MM.1S (cell line): ENCODE results near the gene WDR45.

Source experiments
- CTCF ChIP-seq: fragments of 300-600 bp; sonication (generic); IDR thresholded peaks from 2 replicates; pipeline ENCODE4 v1.5.1; 2016; ENCODE audit warnings: antibody characterized with exemption, low read length, mixed read lengths
- EZH2 ChIP-seq: fragments of 300-600 bp; sonication (generic); optimal IDR thresholded peaks from 2 replicates; pipeline ENCODE3; 2017; ENCODE audit warnings: low read depth, mild to moderate bottlenecking, antibody characterized with exemption, low read length, mixed read lengths
- EZH2phosphoT487 ChIP-seq: fragments of 300-600 bp; sonication (generic); IDR thresholded peaks from 2 replicates; pipeline ENCODE4 v1.6.1; 2018; ENCODE audit warnings: antibody characterized with exemption, low read length

- TF ChIP-seq EZH2 (no peak), CTCF (no peak), EZH2phosphoT487 (no peak)
Measured at GRCh38 chrX:49100704-49101628, 21.3 kb upstream of the WDR45 start.
